Pancreas (tissue), 10 donors: Measurements from ENCODE around the gene NEK11. TPM values are rescaled to one million over a fixed set of nuclear protein-coding genes. Genes with fewer than 3 reads are reported as not detected.

Source experiments
- ATAC-seq, 4 donors: fragments of 200-7000 bp; cut with Tn5 transposase; one replicate each; pipeline versions ENCODE4 v1.8.0 to v1.9.1; 2020; ENCODE audit warnings: mild to moderate bottlenecking in 4 of 4, moderate library complexity in 4 of 4
- DNase-seq, 6 donors: peaks; one replicate each; pipeline ENCODE4 v3.0.0-alpha.2; 2020
- FAIRE-seq: peaks from 2 replicates; lab custom pipeline; 2012; peaks lifted over from hg19 to GRCh38; lab: Jason Lieb, UNC
- H3K27ac ChIP-seq, 4 donors: fragments of 200-600 bp; sonication (generic); 1 replicate in 3 of 4; 2 replicates in 1 of 4; pipeline versions ENCODE4 v1.5.0 to v1.8.0; 2020
- H3K27me3 ChIP-seq, 4 donors: fragments of 200-600 bp; one replicate each; pipeline ENCODE4 v1.8.0; 2021
- H3K36me3 ChIP-seq, 3 donors: fragments of 200-600 bp; sonication (generic) in 1 of 3; one replicate each; pipeline versions ENCODE4 v1.5.0 to v1.8.0; 2020 to 2021
- H3K4me1 ChIP-seq, 3 donors: fragments of 200-600 bp; one replicate each; pipeline ENCODE4 v1.8.0; 2021
- H3K4me3 ChIP-seq, 4 donors: fragments of 200-600 bp; sonication (generic) in 2 of 4; one replicate each; pipeline versions ENCODE4 v1.5.0 to v1.8.0; 2020 to 2021
- H3K9me3 ChIP-seq, 4 donors: fragments of 200-600 bp; one replicate each; pipeline ENCODE4 v1.8.0; 2021
- WGBS, 2 donors: extraction: QIAGEN DNeasy Blood & Tissue Kit; methylation state at CpG; one replicate each; pipeline ENCODE4 v1.1.7; 2013; 5-methylcytosine and 5-hydroxymethylcytosine counted together
- intact Hi-C, 3 donors: fragments of 100-400 bp; cut with DNase I; formaldehyde crosslinking; loops; one replicate each; pipeline versions ENCODE4 v1.11.1 to v1.14.2; 2022
- polyA plus RNA-seq, 2 donors: library from polyadenylated mRNA; stranded (reverse); fragments of 200-250 nt; gene quantifications; one replicate each; pipeline ENCODE4 v1.2.3, GENCODE V29; 2013
- total RNA-seq, 6 donors: library from RNA; stranded (reverse); fragmentation: NEBNext Ultra II Directional in 4 of 6; extraction: Animal tissue kit (Norgen Biotek cat#: 25700) in 4 of 6; gene quantifications; one replicate each; pipeline versions ENCODE4 v1.2.1 to v1.2.4, GENCODE V29; 2021 to 2023
- TF ChIP-seq, protein P1 (sequence below), 4 donors: fragments of 200-600 bp; sonication (generic) in 3 of 4; IDR thresholded peaks; one replicate each; pipeline versions ENCODE4 v1.5.0 to v1.8.0; 2021; ENCODE audit warnings: antibody characterized with exemption in 4 of 4
- donor health status: healthy with polysubstance abuse.
- donor health status: DM: no; HTN: no; CAD: no; lungs with moderate emphysema.
- donor health status: DM: no; HTN: no; CAD: no.
- donor health status: control.
- donor health status: control.
- donor health status: Bipolar disorder and iron deficiency.
- donor health status: DM: yes; HTN: yes; CAD: no.
- donor health status: DM: no; HTN: no; CAD: no.
- donor health status: DM: no; HTN: no; CAD: no.
- donor health status: DM: yes; HTN: yes; CAD: no.

Gene NEK11
- total and polyA plus RNA-seq, 8 donors: 2.1 to 7.2 (median 3.3) TPM

DNA sequence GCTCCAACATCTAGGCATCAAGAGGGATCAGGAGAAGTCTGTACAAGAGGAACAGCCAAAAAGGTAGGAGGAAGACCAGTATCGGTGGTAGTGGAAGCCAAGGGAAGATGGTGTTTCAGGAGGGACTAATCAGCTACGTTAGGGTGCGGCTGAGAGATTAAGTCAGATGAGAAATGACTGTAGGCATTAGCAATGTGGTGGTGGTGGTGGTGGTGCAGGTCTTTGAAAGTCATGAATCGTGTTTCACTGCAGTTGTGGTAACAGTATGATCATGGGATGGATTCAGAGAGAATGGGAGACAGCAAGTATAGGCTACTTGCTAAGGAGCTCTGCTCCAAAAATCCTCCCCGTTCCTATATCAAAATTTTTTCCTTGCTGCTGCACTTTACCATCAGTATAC, 35.6 kb upstream of the NEK11 start:
- 94 to 98% methylated on average over 5 of the region's 5 CpGs for WGBS, 2 donors
- no peak for ATAC-seq
- intact Hi-C loops: no loop called here

DNA sequence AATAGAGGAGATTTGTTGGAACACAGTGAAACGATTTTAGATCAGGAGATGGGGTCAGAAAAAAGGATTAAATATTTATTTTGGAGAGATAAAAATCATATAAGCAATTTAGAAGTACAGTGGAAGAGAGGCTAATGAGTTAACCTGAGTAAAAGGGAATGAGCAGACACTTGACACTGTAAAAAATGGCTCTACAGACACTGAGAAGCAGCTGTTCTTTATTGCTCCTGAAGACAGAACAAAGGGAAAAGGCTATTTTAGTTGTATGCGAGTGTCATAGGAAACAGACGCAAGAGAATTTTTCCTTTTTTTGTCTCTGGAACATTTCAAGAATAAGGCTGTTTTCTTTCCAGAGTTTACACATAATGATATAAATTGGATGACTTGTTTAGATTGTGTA, 34.3 kb upstream of the NEK11 start:
- Histone ChIP-seq H3K9me3 (no peaks in the 10 kb centered on the region), H3K4me3 (no peak overlapping the region), H3K27ac (no peak overlapping the region), H3K27me3 (no peaks in the 10 kb centered on the region), H3K4me1 (no peaks in the 10 kb centered on the region), H3K36me3 (peaks cover 0 to 2% (median 0%) of the 10 kb centered on the region in 3 donors)
- TF ChIP-seq, protein P1, sequence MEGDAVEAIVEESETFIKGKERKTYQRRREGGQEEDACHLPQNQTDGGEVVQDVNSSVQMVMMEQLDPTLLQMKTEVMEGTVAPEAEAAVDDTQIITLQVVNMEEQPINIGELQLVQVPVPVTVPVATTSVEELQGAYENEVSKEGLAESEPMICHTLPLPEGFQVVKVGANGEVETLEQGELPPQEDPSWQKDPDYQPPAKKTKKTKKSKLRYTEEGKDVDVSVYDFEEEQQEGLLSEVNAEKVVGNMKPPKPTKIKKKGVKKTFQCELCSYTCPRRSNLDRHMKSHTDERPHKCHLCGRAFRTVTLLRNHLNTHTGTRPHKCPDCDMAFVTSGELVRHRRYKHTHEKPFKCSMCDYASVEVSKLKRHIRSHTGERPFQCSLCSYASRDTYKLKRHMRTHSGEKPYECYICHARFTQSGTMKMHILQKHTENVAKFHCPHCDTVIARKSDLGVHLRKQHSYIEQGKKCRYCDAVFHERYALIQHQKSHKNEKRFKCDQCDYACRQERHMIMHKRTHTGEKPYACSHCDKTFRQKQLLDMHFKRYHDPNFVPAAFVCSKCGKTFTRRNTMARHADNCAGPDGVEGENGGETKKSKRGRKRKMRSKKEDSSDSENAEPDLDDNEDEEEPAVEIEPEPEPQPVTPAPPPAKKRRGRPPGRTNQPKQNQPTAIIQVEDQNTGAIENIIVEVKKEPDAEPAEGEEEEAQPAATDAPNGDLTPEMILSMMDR (IDR thresholded peaks at IDR 0.05): no peak
- intact Hi-C loops: no loop called here
- DNase-seq (no peak), ATAC-seq (no peak), FAIRE-seq (no peak)
- WGBS, 2 donors: 78 to 80% methylated on average over 3 of the region's 3 CpGs

More for the DNA sequence above, 35.6 kb upstream of the NEK11 start:
- TF ChIP-seq, protein P1 (IDR thresholded peaks at IDR 0.05): no peak
- Histone ChIP-seq H3K9me3 (no peaks in the 10 kb centered on the region), H3K27me3 (no peaks in the 10 kb centered on the region), H3K4me1 (no peaks in the 10 kb centered on the region), H3K36me3 (no peaks in the 10 kb centered on the region), H3K4me3 (no peak overlapping the region), H3K27ac (no peak overlapping the region)
- DNase-seq (no peak), FAIRE-seq (no peak)

DNA sequence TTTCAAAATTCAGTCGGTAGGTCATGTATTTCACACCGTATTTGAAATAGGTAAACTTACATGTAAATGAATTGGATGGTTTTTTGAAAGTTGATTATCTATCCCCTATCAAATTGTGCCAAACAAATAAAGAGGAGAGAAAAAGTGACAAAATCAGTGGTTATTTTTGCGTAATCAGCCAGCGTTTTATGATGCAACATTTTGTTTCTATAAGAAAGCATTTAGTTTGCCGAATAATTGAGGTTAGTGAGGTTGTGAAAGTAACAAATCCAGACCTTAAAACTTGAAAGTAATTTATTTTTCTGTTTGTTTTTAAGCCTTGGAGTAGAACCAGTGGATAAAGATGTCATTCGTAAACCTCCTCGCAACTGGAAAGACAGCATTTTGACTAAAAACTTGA, 29.4 kb upstream of the NEK11 start:
- intact Hi-C loops: no loop called here
- no peaks in the 10 kb centered on the region for H3K9me3 ChIP-seq
- no peaks in the 10 kb centered on the region for H3K27me3 ChIP-seq
- ATAC-seq (no peak), FAIRE-seq (no peak), DNase-seq (no peak)
- TF ChIP-seq, protein P1 (IDR thresholded peaks at IDR 0.05): no peak
- no peak overlapping the region for H3K27ac ChIP-seq
- 93 to 96% methylated on average over 7 of the region's 7 CpGs for WGBS, 2 donors
- peaks cover 0 to 10% (median 0%) of the 10 kb centered on the region in 3 donors for H3K36me3 ChIP-seq
- peaks cover 0 to 5% (median 0%) of the 10 kb centered on the region in 3 donors for H3K4me1 ChIP-seq
- no peak overlapping the region for H3K4me3 ChIP-seq

DNA sequence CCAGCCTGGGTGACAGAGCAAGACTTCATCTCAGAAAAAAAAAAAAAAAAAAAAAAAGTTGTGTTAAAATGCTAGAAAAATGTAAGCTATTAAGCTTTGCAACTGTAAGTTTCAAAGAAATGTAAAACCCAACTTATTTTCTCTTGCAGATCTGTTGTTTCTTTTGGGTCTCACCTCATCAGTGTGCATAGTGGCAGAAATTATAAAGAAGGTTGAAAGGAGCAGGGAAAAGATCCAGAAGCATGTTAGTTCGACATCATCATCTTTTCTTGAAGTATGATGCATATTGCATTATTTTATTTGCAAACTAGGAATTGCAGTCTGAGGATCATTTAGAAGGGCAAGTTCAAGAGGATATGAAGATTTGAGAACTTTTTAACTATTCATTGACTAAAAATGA, 25.6 kb upstream of the NEK11 start:
- ATAC-seq (no peak), DNase-seq (no peak), FAIRE-seq (no peak)
- peaks cover 0 to 10% (median 0%) of the 10 kb centered on the region in 3 donors for H3K36me3 ChIP-seq
- intact Hi-C loops: no loop called here
- no peaks in the 10 kb centered on the region for H3K9me3 ChIP-seq
- no peak overlapping the region for H3K27ac ChIP-seq
- 90 to 97% methylated on average over 1 of the region's 1 CpG for WGBS, 2 donors
- no peaks in the 10 kb centered on the region for H3K27me3 ChIP-seq
- TF ChIP-seq, protein P1 (IDR thresholded peaks at IDR 0.05): no peak
- peaks cover 0 to 5% (median 0%) of the 10 kb centered on the region in 3 donors for H3K4me1 ChIP-seq
- H3K4me3 ChIP-seq: no peak overlapping the region

DNA sequence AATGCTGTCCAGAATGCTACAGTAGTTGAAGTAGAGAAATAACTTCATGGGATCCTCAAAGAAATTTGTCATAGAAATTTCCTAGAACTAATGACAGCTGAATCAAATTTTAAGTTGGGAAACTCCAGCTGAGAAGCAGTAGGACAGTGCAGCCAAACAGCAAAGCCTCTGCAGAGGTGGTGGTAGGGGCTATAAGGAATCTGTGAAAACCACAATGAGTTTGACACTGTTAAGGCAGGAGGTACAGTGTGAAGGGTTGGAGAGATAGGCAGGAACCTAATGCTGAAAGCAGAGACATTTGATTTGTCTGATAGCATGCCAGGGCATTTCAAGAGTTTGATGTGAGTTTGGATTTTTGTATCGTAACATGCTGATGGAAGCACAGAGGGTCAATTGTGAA, 22.1 kb upstream of the NEK11 start:
- DNase-seq (no peak), FAIRE-seq (no peak), ATAC-seq (no peak)
- Histone ChIP-seq H3K27ac (no peak overlapping the region), H3K27me3 (no peaks in the 10 kb centered on the region), H3K4me3 (no peak overlapping the region), H3K4me1 (peaks cover 0 to under 1% (median 0%) of the 10 kb centered on the region in 3 donors), H3K36me3 (peaks cover 0 to 6% (median 0%) of the 10 kb centered on the region in 3 donors), H3K9me3 (no peaks in the 10 kb centered on the region)
- TF ChIP-seq, protein P1 (IDR thresholded peaks at IDR 0.05): no peak
- WGBS, 2 donors: 99 to 100% methylated on average over 1 of the region's 1 CpG
- intact Hi-C loops: no loop called here
